BJ (cell line): ENCODE measurements around the gene BCAT1. TPM values are rescaled to one million over a fixed set of nuclear protein-coding genes. Genes with fewer than 3 reads are reported as not detected.
A peak's percentile ranks its signal among the peaks of the same experiment; 100 is the strongest.

Experiments used
- CTCF ChIA-PET: fragments of 350-600 bp; formaldehyde crosslinking; extraction: SDS; loops from one replicate; lab custom pipeline; 2021; ENCODE audit warnings: antibody characterized with exemption, inconsistent platforms; lab: Yijun Ruan, JAX
- POLR2A ChIA-PET: fragments of 300-600 bp; sonication (Branson Sonifier 250); formaldehyde crosslinking; extraction: SDS; loops from one replicate; lab custom pipeline; 2021; ENCODE audit warnings: antibody characterized with exemption; lab: Charles Lee
- DNase-seq: peaks from one replicate; pipeline ENCODE4 v3.0.0-alpha.2; 2011; ENCODE audit warnings: low read depth
- H3K27me3 ChIP-seq: 2 replicates; pipeline ENCODE4 v1.6.0; 2011; ENCODE audit warnings: low read length; ENCODE audit not compliant: control insufficient read depth, insufficient read depth
- H3K36me3 ChIP-seq: 2 replicates; pipeline ENCODE4 v1.5.1; 2011; ENCODE audit warnings: low read length; ENCODE audit not compliant: control insufficient read depth, insufficient read depth
- H3K4me3 ChIP-seq: 2 replicates; pipeline ENCODE4 v1.5.1; 2011; ENCODE audit warnings: low read depth, mild to moderate bottlenecking, control low read depth, low read length
- CTCF ChIP-seq: IDR thresholded peaks from 2 replicates; pipeline ENCODE4 v1.5.1; 2011; ENCODE audit warnings: low read depth, mild to moderate bottlenecking, control low read depth, inconsistent platforms, low read length, moderate library complexity; ENCODE audit not compliant: insufficient read depth
- polyA plus RNA-seq: library from polyadenylated mRNA; depleted of rRNA; stranded (reverse); fragments of >200 nt; gene quantifications from 2 replicates; pipeline ENCODE4 v1.2.3, GENCODE V29; 2011

The BCAT1 gene
- polyA plus RNA-seq, 1 experiment = 13.2 TPM

DNA sequence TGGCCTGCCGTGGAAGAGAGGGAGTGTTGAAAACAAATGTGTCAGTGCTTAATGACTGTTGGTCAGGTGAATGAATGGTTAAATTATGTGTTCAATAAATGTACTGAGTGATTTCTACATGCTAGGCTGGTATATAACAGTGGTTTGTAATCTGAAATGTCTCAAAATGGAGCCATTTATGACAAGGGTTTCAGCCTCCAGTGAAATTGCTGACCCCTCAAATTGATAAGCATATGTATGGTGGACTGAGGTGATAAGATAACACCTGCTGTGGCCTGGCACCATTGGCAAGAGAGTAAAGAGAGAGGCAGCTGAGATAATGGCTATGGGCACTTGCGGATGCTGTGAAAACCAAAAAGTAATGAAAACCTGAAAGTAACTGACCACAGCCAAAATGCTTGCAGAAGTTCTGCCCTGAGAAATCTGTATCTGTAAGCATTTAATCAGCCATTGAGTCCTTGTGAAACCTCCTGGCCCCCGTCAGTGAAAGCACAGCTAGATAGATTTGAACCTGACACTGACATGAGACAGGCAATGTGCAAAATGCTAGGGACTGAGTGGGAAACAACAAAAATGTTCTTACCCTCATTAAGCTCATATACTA lies 1.4 kb upstream of the BCAT1 start:
- Histone ChIP-seq H3K4me3 (no peak overlapping the region), H3K27me3 (no peaks in the 10 kb centered on the region), H3K36me3 (no peaks in the 10 kb centered on the region)
- DNase-seq = no peak
- POLR2A ChIA-PET = no interaction called here
- no peak for TF ChIP-seq CTCF
- CTCF ChIA-PET = interaction anchor here (0.6 to 3.1 kb wide), 4 partner anchors 9 to 713 kb away, joined by 3 to 11 read pairs (median 3); no protein-coding TSS in a partner anchor

DNA sequence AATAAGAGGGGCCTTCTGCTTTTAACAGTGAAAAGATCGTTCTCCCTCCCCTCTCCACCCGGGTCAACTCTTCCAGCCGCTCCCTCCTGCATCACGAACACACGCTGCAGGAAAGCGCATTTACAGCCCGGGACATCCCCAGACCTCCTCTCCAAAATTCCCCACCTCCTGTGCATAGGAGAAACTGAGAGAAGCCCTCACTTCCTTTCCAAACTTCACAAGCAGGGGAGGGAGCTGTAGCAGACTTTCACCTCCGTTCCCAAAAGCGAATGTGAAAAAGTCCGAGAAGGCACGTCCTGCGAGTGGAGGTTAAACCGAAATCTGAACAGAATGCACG lies 513 bp downstream of the BCAT1 start:
- no peaks in the 10 kb centered on the region for H3K27me3 ChIP-seq
- H3K36me3 ChIP-seq = no peaks in the 10 kb centered on the region; the same call in 1 of the 2 replicates
- ChIA-PET CTCF (interaction anchor here (0.7 kb wide), 1 partner anchor 198 kb away, joined by 3 read pairs; no protein-coding TSS in a partner anchor), POLR2A (no interaction called here)
- peak overlapping the region; percentile 70 for H3K4me3 ChIP-seq
- no peak for TF ChIP-seq CTCF
- no peak for DNase-seq

GRCh38 chr12:24947541-24948419 lies 1.1 kb downstream of the BCAT1 start:
- TF ChIP-seq CTCF = no peak
- no peaks in the 10 kb centered on the region for H3K27me3 ChIP-seq
- DNase-seq = no peak
- no peaks in the 10 kb centered on the region; the same call in 1 of the 2 replicates for H3K36me3 ChIP-seq
- ChIA-PET CTCF (interaction anchor here (0.6 to 0.8 kb wide), 4 partner anchors 13 to 315 kb away, joined by 3 to 5 read pairs (median 3); no protein-coding TSS in a partner anchor), POLR2A (no interaction called here)
- H3K4me3 ChIP-seq = peak overlapping the region; percentile 70

DNA sequence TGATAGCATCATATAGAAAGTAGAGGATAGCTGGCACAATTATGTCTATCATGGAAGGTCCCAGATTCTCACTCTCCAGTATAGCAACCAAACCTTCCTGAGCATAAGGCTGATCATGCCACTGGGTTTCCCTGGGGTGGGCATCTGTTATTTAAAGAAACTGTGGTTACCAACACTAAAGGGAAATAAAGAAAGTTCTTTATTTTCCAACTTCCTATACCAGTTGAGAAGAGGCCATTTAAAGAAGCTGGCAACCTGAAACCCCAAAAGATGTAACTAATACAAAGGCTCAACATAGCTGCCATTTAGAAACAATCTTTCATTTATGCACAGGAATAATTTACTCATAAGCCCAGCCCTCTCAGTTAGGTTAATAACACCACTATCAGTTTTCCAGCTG lies 3.1 kb downstream of the BCAT1 start:
- POLR2A ChIA-PET = interaction anchor here (0.7 kb wide), 1 partner anchor 107 kb away, joined by 3 read pairs; no protein-coding TSS in a partner anchor
- no peaks in the 10 kb centered on the region for H3K27me3 ChIP-seq
- no peak overlapping the region for H3K4me3 ChIP-seq
- no peak for TF ChIP-seq CTCF
- CTCF ChIA-PET = no interaction called here
- peaks cover 1% of the 10 kb centered on the region; the same call in 1 of the 2 replicates for H3K36me3 ChIP-seq
- no peak for DNase-seq

DNA sequence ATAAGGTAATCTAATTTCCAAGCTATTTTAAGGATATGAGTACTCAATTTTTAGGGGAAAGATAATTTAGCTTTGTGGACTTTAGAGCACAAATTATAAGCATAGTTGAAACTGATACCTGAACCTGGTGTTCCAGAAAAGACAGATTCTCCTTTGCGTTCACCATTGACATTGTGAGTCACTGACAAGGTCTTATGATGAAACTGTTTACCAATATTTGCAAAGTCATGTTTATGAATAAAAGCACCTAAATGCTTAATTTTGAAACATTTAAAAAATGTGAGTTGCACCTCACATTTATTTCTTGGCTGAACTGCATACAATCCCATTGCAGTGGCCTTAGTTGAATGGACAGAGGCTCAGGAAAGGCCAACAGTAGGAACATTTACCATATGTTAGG lies 3.9 kb downstream of the BCAT1 start:
- TF ChIP-seq CTCF = no peak
- no peak for DNase-seq
- CTCF ChIA-PET = interaction anchor here (1.1 to 1.9 kb wide), 2 partner anchors 10 to 39 kb away, joined by 3 to 4 read pairs; no protein-coding TSS in a partner anchor
- H3K36me3 ChIP-seq = peaks cover 1% of the 10 kb centered on the region; the same call in 1 of the 2 replicates
- POLR2A ChIA-PET = no interaction called here
- no peak overlapping the region for H3K4me3 ChIP-seq
- no peaks in the 10 kb centered on the region for H3K27me3 ChIP-seq
